HG02840 (cell line): ENCODE results near the gene HMGB1.

Source experiments
- ATAC-seq: cut with Tn5 transposase; IDR thresholded peaks from one replicate; pipeline ENCODE4 v1.9.1; 2021; ENCODE audit warnings: mild to moderate bottlenecking, moderate library complexity, moderate number of reproducible peaks; ENCODE audit not compliant: unreplicated experiment, low FRiP score

The HMGB1 gene

GRCh38 chr13:30465593-30466357 is at the start of gene HMGB1:
TSS of gene HMGB1 (minus strand) at chr13:30465936. CDS start at chr13:30463680, 2,256 bp downstream.
- ATAC-seq: peak; percentile 91

GRCh38 chr13:30510811-30511371 is 45.2 kb upstream of the HMGB1 start:
- no peak for ATAC-seq

- no peak for ATAC-seq
Measured at GRCh38 chr13:30510091-30510490, 44.4 kb upstream of the HMGB1 start.

GRCh38 chr13:30509254-30510050 is 43.7 kb upstream of the HMGB1 start:
- ATAC-seq: no peak

GRCh38 chr13:30504081-30504480 is 38.3 kb upstream of the HMGB1 start:
- ATAC-seq: no peak

GRCh38 chr13:30502237-30502636 is 36.5 kb upstream of the HMGB1 start:
- ATAC-seq: no peak

- no peak for ATAC-seq
Measured at GRCh38 chr13:30499338-30499737, 33.6 kb upstream of the HMGB1 start.

GRCh38 chr13:30496147-30496546 is 30.4 kb upstream of the HMGB1 start:
- ATAC-seq: no peak

GRCh38 chr13:30495746-30496145 is 30.0 kb upstream of the HMGB1 start:
- no peak for ATAC-seq

- ATAC-seq: no peak
Measured at GRCh38 chr13:30493658-30494381, 28.1 kb upstream of the HMGB1 start.

- no peak for ATAC-seq
Measured at GRCh38 chr13:30487075-30487470, 21.3 kb upstream of the HMGB1 start.

GRCh38 chr13:30486230-30487074 is 20.7 kb upstream of the HMGB1 start:
- ATAC-seq: no peak

GRCh38 chr13:30481241-30481760 is 15.6 kb upstream of the HMGB1 start:
- ATAC-seq: no peak

- ATAC-seq: no peak
Measured at GRCh38 chr13:30480292-30480950, 14.7 kb upstream of the HMGB1 start.

GRCh38 chr13:30479883-30480219 is 14.1 kb upstream of the HMGB1 start:
- ATAC-seq: no peak

GRCh38 chr13:30479154-30479882 is 13.6 kb upstream of the HMGB1 start:
- ATAC-seq: no peak

GRCh38 chr13:30477346-30478195 is 11.8 kb upstream of the HMGB1 start:
- ATAC-seq: no peak

GRCh38 chr13:30473675-30474074 is 7.9 kb upstream of the HMGB1 start:
- ATAC-seq: no peak
